ENCODE data around the gene CNN1.

- TF ChIP-seq CTCF (IDR thresholded peaks at IDR 0.05; ENCODE audit: low read length) (no peak), EZH2 (IDR thresholded peaks at IDR 0.05; ENCODE audit: borderline replicate concordance, low read length) (no peak)
Observed at GRCh38 chr19:11534538-11534937, 4.1 kb upstream of the CNN1 start.

Data from OCI-LY1 (cell line).